Activated naive CD4-positive, alpha-beta T cell treated with anti-CD3 and anti-CD28 coated beads, Interleukin-2, amount 10 ng/mL, durations not matched to agents 7 days and 5 days (primary cell): ENCODE results near the gene PDPK1.
A peak's percentile ranks its signal among the peaks of the same experiment; 100 is the strongest.
"Not testable (repeated sequence)": the region's sequence is repeated elsewhere in the genome, so short reads cannot be mapped to it uniquely, and the experiment has no call there.

Source experiments
- CTCF ChIA-PET: fragments of 350-600 bp; sonication (Branson Sonifier 250); formaldehyde crosslinking; loops from one replicate; lab custom pipeline; 2021; ENCODE audit warnings: antibody characterized with exemption; lab: Charles Lee
- DNase-seq: peaks from one replicate; pipeline ENCODE4 v3.0.0-alpha.2; 2020
- H3K27ac Mint-ChIP-seq: one replicate; pipeline ENCODE4 v1.8.0; 2021; ENCODE audit warnings: mild to moderate bottlenecking, moderate library complexity, mixed read lengths
- H3K27me3 Mint-ChIP-seq: one replicate; pipeline ENCODE4 v1.8.0; 2021; ENCODE audit warnings: mild to moderate bottlenecking, mixed read lengths
- H3K36me3 Mint-ChIP-seq: one replicate; pipeline ENCODE4 v1.8.0; 2021; ENCODE audit warnings: mixed read lengths
- H3K4me1 Mint-ChIP-seq: one replicate; pipeline ENCODE4 v1.8.0; 2021; ENCODE audit warnings: mixed read lengths
- H3K4me3 Mint-ChIP-seq: one replicate; pipeline ENCODE4 v1.8.0; 2021; ENCODE audit warnings: mild to moderate bottlenecking, moderate library complexity, mixed read lengths
- H3K9me3 Mint-ChIP-seq: one replicate; pipeline ENCODE4 v1.8.0; 2021; ENCODE audit warnings: mixed read lengths

Gene PDPK1

GRCh38 chr16:2526135-2526534 is 11.7 kb upstream of the PDPK1 start:
- Mint-ChIP-seq H3K27ac (peak overlapping the region; percentile 17), H3K4me1 (peaks cover 17% of the 10 kb centered on the region), H3K36me3 (peaks cover 25% of the 10 kb centered on the region), H3K9me3 (no peaks in the 10 kb centered on the region), H3K27me3 (no peaks in the 10 kb centered on the region), H3K4me3 (no peak overlapping the region)
- DNase-seq, result no peak
- CTCF ChIA-PET, result no interaction called here

GRCh38 chr16:2527071-2527783 is 10.6 kb upstream of the PDPK1 start:
- Mint-ChIP-seq H3K9me3 (no peaks in the 10 kb centered on the region), H3K4me1 (peaks cover 17% of the 10 kb centered on the region), H3K4me3 (no peak overlapping the region), H3K27me3 (no peaks in the 10 kb centered on the region), H3K36me3 (peaks cover 23% of the 10 kb centered on the region), H3K27ac (peak overlapping the region; percentile 28)
- CTCF ChIA-PET, result no interaction called here
- DNase-seq, result no peak

- CTCF ChIA-PET, result no interaction called here
- Mint-ChIP-seq H3K4me3 (no peak overlapping the region), H3K27ac (no peak overlapping the region), H3K36me3 (peaks cover 23% of the 10 kb centered on the region), H3K27me3 (no peaks in the 10 kb centered on the region), H3K9me3 (no peaks in the 10 kb centered on the region), H3K4me1 (peaks cover 20% of the 10 kb centered on the region)
- DNase-seq, result no peak
Measured at GRCh38 chr16:2527784-2528100, 10.1 kb upstream of the PDPK1 start.

GRCh38 chr16:2528161-2529060 is 9.4 kb upstream of the PDPK1 start:
- no peak for DNase-seq
- Mint-ChIP-seq H3K4me3 (no peak overlapping the region), H3K9me3 (no peaks in the 10 kb centered on the region), H3K27ac (no peak overlapping the region), H3K4me1 (peaks cover 24% of the 10 kb centered on the region), H3K36me3 (peaks cover 21% of the 10 kb centered on the region), H3K27me3 (no peaks in the 10 kb centered on the region)
- CTCF ChIA-PET, result no interaction called here

- CTCF ChIA-PET, result no interaction called here
- Mint-ChIP-seq H3K4me3 (no peak overlapping the region), H3K9me3 (no peaks in the 10 kb centered on the region), H3K27ac (peak overlapping the region; percentile 68), H3K27me3 (no peaks in the 10 kb centered on the region), H3K36me3 (peaks cover 14% of the 10 kb centered on the region), H3K4me1 (peaks cover 30% of the 10 kb centered on the region)
- DNase-seq, result no peak
Measured at GRCh38 chr16:2529061-2529931, 8.5 kb upstream of the PDPK1 start.

GRCh38 chr16:2529961-2530628 is 7.7 kb upstream of the PDPK1 start:
- CTCF ChIA-PET, result no interaction called here
- H3K27ac Mint-ChIP-seq, result peak overlapping the region; percentile 80

GRCh38 chr16:2530629-2531318 is 7.0 kb upstream of the PDPK1 start:
- Mint-ChIP-seq H3K4me3 (peak overlapping the region; percentile 97), H3K36me3 (peaks cover 7% of the 10 kb centered on the region), H3K27ac (peak overlapping the region; percentile 99), H3K27me3 (no peaks in the 10 kb centered on the region), H3K4me1 (peaks cover 34% of the 10 kb centered on the region), H3K9me3 (no peaks in the 10 kb centered on the region)
- DNase-seq, result no peak
- CTCF ChIA-PET, result interaction anchor here (2.0 kb wide), 1 partner anchor 10 kb away, joined by 7 read pairs; the partner anchor contains the start of gene AMDHD2

More at GRCh38 chr16:2529961-2530628, 7.7 kb upstream of the PDPK1 start:
- peaks cover 7% of the 10 kb centered on the region for H3K36me3 Mint-ChIP-seq
- peaks cover 32% of the 10 kb centered on the region for H3K4me1 Mint-ChIP-seq
- H3K27me3 Mint-ChIP-seq, result no peaks in the 10 kb centered on the region
- H3K9me3 Mint-ChIP-seq, result no peaks in the 10 kb centered on the region
- no peak for DNase-seq
- H3K4me3 Mint-ChIP-seq, result no peak overlapping the region

- H3K9me3 Mint-ChIP-seq, result no peaks in the 10 kb centered on the region
- H3K27ac Mint-ChIP-seq, result peak within 1 kb of the TSS; percentile 99
- CTCF ChIA-PET, result interaction anchor here (2.0 kb wide), 1 partner anchor 11 kb away, joined by 7 read pairs; the partner anchor contains the start of gene AMDHD2
- H3K27me3 Mint-ChIP-seq, result no peaks in the 10 kb centered on the region
- no peak for DNase-seq
- peaks cover 34% of the 10 kb centered on the region for H3K4me1 Mint-ChIP-seq
- peaks cover 2% of the 10 kb centered on the region for H3K36me3 Mint-ChIP-seq
- H3K4me3 Mint-ChIP-seq, result peak within 1 kb of the TSS; percentile 97
Measured at GRCh38 chr16:2531371-2531695, 6.5 kb upstream of the PDPK1 start, which contains the start of gene CEMP1. Gene CEMP1, minus strand, starts transcription at chr16:2531408. Its CDS starts 335 bp downstream, at chr16:2531073.

GRCh38 chr16:2531696-2532493 is 5.9 kb upstream of the PDPK1 start:
- peaks cover 39% of the 10 kb centered on the region for H3K4me1 Mint-ChIP-seq
- peaks cover 1% of the 10 kb centered on the region for H3K36me3 Mint-ChIP-seq
- no peaks in the 10 kb centered on the region for H3K27me3 Mint-ChIP-seq
- CTCF ChIA-PET, result interaction anchor here (2.0 kb wide), 1 partner anchor 11 kb away, joined by 7 read pairs; the partner anchor contains the start of gene AMDHD2
- peak overlapping the region; percentile 99 for H3K27ac Mint-ChIP-seq
- peak; percentile 99 for DNase-seq
- no peaks in the 10 kb centered on the region for H3K9me3 Mint-ChIP-seq
- peak overlapping the region; percentile 97 for H3K4me3 Mint-ChIP-seq

GRCh38 chr16:2532494-2533141 is 5.2 kb upstream of the PDPK1 start:
- Mint-ChIP-seq H3K4me3 (peak overlapping the region; percentile 97), H3K27ac (peak overlapping the region; percentile 99), H3K27me3 (no peaks in the 10 kb centered on the region), H3K36me3 (peaks cover 1% of the 10 kb centered on the region), H3K4me1 (peaks cover 44% of the 10 kb centered on the region), H3K9me3 (no peaks in the 10 kb centered on the region)
- CTCF ChIA-PET, result interaction anchor here (2.0 kb wide), 1 partner anchor 12 kb away, joined by 7 read pairs; the partner anchor contains the start of gene AMDHD2
- peak; percentile 77 for DNase-seq

GRCh38 chr16:2533142-2533755 is 4.6 kb upstream of the PDPK1 start:
- CTCF ChIA-PET, result interaction anchor here (2.0 kb wide), 1 partner anchor 13 kb away, joined by 7 read pairs; the partner anchor contains the start of gene AMDHD2
- not testable (repeated sequence) for H3K27me3 Mint-ChIP-seq, DNase-seq, H3K36me3 Mint-ChIP-seq, H3K9me3 Mint-ChIP-seq
- Mint-ChIP-seq H3K4me3 (peak overlapping the region; percentile 97), H3K27ac (peak overlapping the region; percentile 99), H3K4me1 (peaks cover 44% of the 10 kb centered on the region)

GRCh38 chr16:2533912-2534311 is 3.9 kb upstream of the PDPK1 start:
- peak overlapping the region; percentile 61 for H3K4me3 Mint-ChIP-seq
- no peaks in the 10 kb centered on the region for H3K27me3 Mint-ChIP-seq
- H3K9me3 Mint-ChIP-seq, result no peaks in the 10 kb centered on the region
- CTCF ChIA-PET, result no interaction called here
- peaks cover 3% of the 10 kb centered on the region for H3K36me3 Mint-ChIP-seq
- H3K4me1 Mint-ChIP-seq, result peaks cover 48% of the 10 kb centered on the region
- no peak for DNase-seq
- peak overlapping the region; percentile 99 for H3K27ac Mint-ChIP-seq
